CMK (cell line): Measurements from ENCODE around the gene YAP1.

ENCODE experiments used
- DNase-seq: peaks from one replicate; pipeline ENCODE4 v3.0.0-alpha.2; 2010; ENCODE audit warnings: low read depth

Gene YAP1

GRCh38 chr11:102117472-102118113, 7.3 kb downstream of the YAP1 start:
- DNase-seq: no peak

GRCh38 chr11:102118937-102119336, 8.7 kb downstream of the YAP1 start:
- DNase-seq: no peak

GRCh38 chr11:102119997-102120396, 9.8 kb downstream of the YAP1 start:
- DNase-seq: no peak

GRCh38 chr11:102120437-102120973, 10.3 kb downstream of the YAP1 start:
- DNase-seq: no peak

GRCh38 chr11:102121329-102121728, 11.1 kb downstream of the YAP1 start:
- DNase-seq: no peak

- DNase-seq: no peak
Observed at GRCh38 chr11:102134597-102134996, 24.4 kb downstream of the YAP1 start.

- no peak for DNase-seq
Observed at GRCh38 chr11:102135256-102135655, 25.0 kb downstream of the YAP1 start.

- no peak for DNase-seq
Observed at GRCh38 chr11:102138223-102138622, 28.0 kb downstream of the YAP1 start.

- DNase-seq: no peak
Observed at GRCh38 chr11:102138670-102139069, 28.4 kb downstream of the YAP1 start.

GRCh38 chr11:102139081-102139498, 28.8 kb downstream of the YAP1 start:
- DNase-seq: no peak

- no peak for DNase-seq
Observed at GRCh38 chr11:102142333-102142732, 32.1 kb downstream of the YAP1 start.

- no peak for DNase-seq
Observed at GRCh38 chr11:102143867-102144266, 33.6 kb downstream of the YAP1 start.

GRCh38 chr11:102144357-102145355, 34.4 kb downstream of the YAP1 start:
- DNase-seq: no peak

GRCh38 chr11:102147015-102147414, 36.8 kb downstream of the YAP1 start:
- DNase-seq: no peak

- DNase-seq: no peak
Observed at GRCh38 chr11:102147632-102148031, 37.4 kb downstream of the YAP1 start.

GRCh38 chr11:102148059-102148458, 37.8 kb downstream of the YAP1 start:
- DNase-seq: no peak

- no peak for DNase-seq
Observed at GRCh38 chr11:102151784-102152525, 41.7 kb downstream of the YAP1 start.

GRCh38 chr11:102153082-102153481, 42.8 kb downstream of the YAP1 start:
- DNase-seq: no peak

GRCh38 chr11:102154806-102155205, 44.6 kb downstream of the YAP1 start:
- no peak for DNase-seq

GRCh38 chr11:102155676-102156075, 45.4 kb downstream of the YAP1 start:
- DNase-seq: no peak

GRCh38 chr11:102157219-102157618, 47.0 kb downstream of the YAP1 start:
- no peak for DNase-seq

- DNase-seq: no peak
Observed at GRCh38 chr11:102158164-102158735, 48.0 kb downstream of the YAP1 start.
